K562 (cell line): ENCODE results near the gene GCDH. TPM values are rescaled to one million over a fixed set of nuclear protein-coding genes. Genes with fewer than 3 reads are reported as not detected.
A peak's percentile ranks its signal among the peaks of the same experiment; 100 is the strongest.

Experiments used
- AFF4 ChIP-seq: sonication (generic); formaldehyde crosslinking; IDR thresholded peaks from 2 replicates; pipeline ENCODE4 v1.8.0; 2023; ENCODE audit warnings: mild to moderate bottlenecking, missing genetic modification reagents
- CHAMP1 ChIP-seq: fragments of 450-650 bp; IDR thresholded peaks from 2 replicates; pipeline ENCODE4 v1.6.1; 2016; ENCODE audit warnings: mild to moderate bottlenecking
- DPF2 ChIP-seq: fragments of 450-650 bp; IDR thresholded peaks from 2 replicates; pipeline ENCODE4 v1.6.1; 2016
- FOS ChIP-seq: IDR thresholded peaks from 3 replicates; pipeline ENCODE4 v1.6.1; 2011; ENCODE audit not compliant: insufficient read length; ENCODE audit errors: extremely low read depth
- GABPA ChIP-seq: fragments of 200-800 bp; sonication (Bioruptor generic); conservative IDR thresholded peaks from 2 replicates; pipeline ENCODE4 v1.6.1; 2016; ENCODE audit warnings: low read depth, missing genetic modification characterization, missing compliant biosample characterization
- GMEB1 ChIP-seq: fragments of 250-450 bp; sonication (Bioruptor Pico); IDR thresholded peaks from 2 replicates; pipeline ENCODE4 v1.4.0; 2020; ENCODE audit warnings: mild to moderate bottlenecking
- KDM1A ChIP-seq, 2 experiments: fragments of 450-650 bp; IDR thresholded peaks; 2 replicates each; pipeline ENCODE4 v1.6.1; 2016; ENCODE audit warnings: mild to moderate bottlenecking in 2 of 2
- POLR2AphosphoS5 ChIP-seq: IDR thresholded peaks from 2 replicates; pipeline ENCODE4 v1.6.1; 2011; ENCODE audit warnings: mild to moderate bottlenecking, low read depth, low read length, moderate library complexity; ENCODE audit not compliant: control insufficient read depth, insufficient read depth
- PRMT5 ChIP-seq: sonication (generic); formaldehyde crosslinking; IDR thresholded peaks from 2 replicates; pipeline ENCODE4 v1.5.0; 2020; ENCODE audit warnings: missing genetic modification reagents
- RBM39 ChIP-seq: fragments of 200-400 bp; formaldehyde crosslinking; optimal IDR thresholded peaks from 2 replicates; pipeline ENCODE3; 2018; ENCODE audit warnings: low read depth, low read length
- RFX5 ChIP-seq: IDR thresholded peaks from 2 replicates; pipeline ENCODE4 v1.6.1; 2011; ENCODE audit warnings: low read depth, mild to moderate bottlenecking, improper control_type of control experiment, low read length
- SIRT6 ChIP-seq: IDR thresholded peaks from one replicate; pipeline ENCODE4 v1.6.1; 2012; ENCODE audit warnings: low read depth, mild to moderate bottlenecking, control low read depth, inconsistent platforms, low read length, moderate library complexity
- TRIM28 ChIP-seq: fragments of 450-650 bp; IDR thresholded peaks from 2 replicates; pipeline ENCODE4 v1.6.1; 2017
- ZBED1 ChIP-seq: IDR thresholded peaks from 2 replicates; pipeline ENCODE4 v1.6.1; 2014
- ZNF324 ChIP-seq: fragments of 250-450 bp; sonication (Bioruptor Pico); IDR thresholded peaks from 2 replicates; pipeline ENCODE4 v1.4.0; 2020; ENCODE audit warnings: mild to moderate bottlenecking
- ZNF561 ChIP-seq: fragments of 450-650 bp; formaldehyde crosslinking; conservative IDR thresholded peaks from 2 replicates; pipeline ENCODE4 v1.4.0; 2020; ENCODE audit warnings: mild to moderate bottlenecking, moderate library complexity
- ZNF778 ChIP-seq: fragments of 450-650 bp; formaldehyde crosslinking; IDR thresholded peaks from 2 replicates; pipeline ENCODE4 v1.4.0; 2020; ENCODE audit warnings: mild to moderate bottlenecking, moderate library complexity
- polyA plus RNA-seq, 8 experiments: library from polyadenylated mRNA; depleted of rRNA in 4 of 8; stranded (reverse) in 5 of 8; unstranded in 3 of 8; fragments of >200 nt; fragmentation: Nextera tagmentation in 2 of 8; fragmentation: Illumina TruSeq in 1 of 8; extraction: Ambion mirVana in 2 of 8; extraction: Trizol in 1 of 8; gene quantifications; 2 replicates each; pipeline versions ENCODE4 v1.2.1 to v1.2.3, GENCODE V29; 2011 to 2014; ENCODE audit warnings: inconsistent platforms in 1 of 8, missing spikeins in 1 of 8
- total RNA-seq, 7 experiments: library from RNA; depleted of rRNA in 6 of 7; stranded (reverse); fragments of >200 nt in 6 of 7; fragmentation: Illumina TruSeq in 2 of 7; extraction: Trizol in 2 of 7; gene quantifications; 2 replicates each; pipeline versions ENCODE4 v1.2.1 to v1.2.3, GENCODE V29; 2011 to 2021; ENCODE audit warnings: low replicate concordance in 1 of 7
- TF ChIP-seq, protein P1 (sequence below): fragments of 200-400 bp; formaldehyde crosslinking; IDR thresholded peaks from 2 replicates; pipeline ENCODE4 v1.6.1; 2017; ENCODE audit warnings: mild to moderate bottlenecking, low read depth, low read length, moderate library complexity

The GCDH gene
- total and polyA plus RNA-seq, 9 of the 15 experiments (the other 6 are each of a cell fraction or from before 2014, with no cell fraction given): 2.9 to 50.8 (median 19.1) TPM

- TF ChIP-seq, protein P1, sequence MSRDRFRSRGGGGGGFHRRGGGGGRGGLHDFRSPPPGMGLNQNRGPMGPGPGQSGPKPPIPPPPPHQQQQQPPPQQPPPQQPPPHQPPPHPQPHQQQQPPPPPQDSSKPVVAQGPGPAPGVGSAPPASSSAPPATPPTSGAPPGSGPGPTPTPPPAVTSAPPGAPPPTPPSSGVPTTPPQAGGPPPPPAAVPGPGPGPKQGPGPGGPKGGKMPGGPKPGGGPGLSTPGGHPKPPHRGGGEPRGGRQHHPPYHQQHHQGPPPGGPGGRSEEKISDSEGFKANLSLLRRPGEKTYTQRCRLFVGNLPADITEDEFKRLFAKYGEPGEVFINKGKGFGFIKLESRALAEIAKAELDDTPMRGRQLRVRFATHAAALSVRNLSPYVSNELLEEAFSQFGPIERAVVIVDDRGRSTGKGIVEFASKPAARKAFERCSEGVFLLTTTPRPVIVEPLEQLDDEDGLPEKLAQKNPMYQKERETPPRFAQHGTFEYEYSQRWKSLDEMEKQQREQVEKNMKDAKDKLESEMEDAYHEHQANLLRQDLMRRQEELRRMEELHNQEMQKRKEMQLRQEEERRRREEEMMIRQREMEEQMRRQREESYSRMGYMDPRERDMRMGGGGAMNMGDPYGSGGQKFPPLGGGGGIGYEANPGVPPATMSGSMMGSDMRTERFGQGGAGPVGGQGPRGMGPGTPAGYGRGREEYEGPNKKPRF: no peak
- TF ChIP-seq GMEB1 (CRISPR knock-in tag) (peak; percentile 90), GABPA (tag) (peak; percentile 97), FOS (peak; percentile 13), PRMT5 (CRISPR knock-in tag) (no peak), TRIM28 (peak; percentile 4; the same call in 1 of the 2 replicates), ZNF324 (CRISPR knock-in tag) (peak; percentile 46; the same call in 1 of the 2 replicates), AFF4 (CRISPR knock-in tag) (peak; percentile 51; the same call in 1 of the 2 replicates), DPF2 (peak; percentile 65), ZNF561 (CRISPR knock-in tag) (0 out of 2 replicates have a peak, but pooled peaks have one; percentile 2), CHAMP1 (no peak), ZBED1 (peak; percentile 96; the same call in 1 of the 2 replicates), ZNF778 (no peak), POLR2AphosphoS5 (peak; percentile 91), RFX5 (peak; percentile 72; the same call in 1 of the 2 replicates), SIRT6 (peak; percentile 78), RBM39 (no peak), KDM1A (IDR thresholded peaks at IDR 0.05) (no peak)
These were observed 54.6 kb downstream of the GCDH start, which contains the start of gene RAD23A (continued) for GRCh38 chr19:12945479-12946091.
